Liver (tissue), 9 donors: ENCODE measurements around the gene NADK. TPM values are rescaled to one million over a fixed set of nuclear protein-coding genes. Genes with fewer than 3 reads are reported as not detected.
A peak's percentile ranks its signal among the peaks of the same experiment; 100 is the strongest.

Source experiments
- DNase-seq: peaks from one replicate; pipeline ENCODE4 v3.0.0-alpha.2; 2017; ENCODE audit warnings: low spot score
- H3K27ac ChIP-seq, 2 donors: one replicate each; pipeline ENCODE4 v1.7.0; 2013; ENCODE audit warnings: inconsistent platforms in 2 of 2, low read length in 2 of 2, control low read depth in 1 of 2, low read depth in 1 of 2, mild to moderate bottlenecking in 1 of 2
- H3K27me3 ChIP-seq, 4 donors: one replicate each; pipeline versions ENCODE4 v1.6.1 to v1.7.0; 2013; ENCODE audit warnings: low read length in 3 of 4, inconsistent platforms in 1 of 4, mild to moderate bottlenecking in 1 of 4, moderate library complexity in 1 of 4; ENCODE audit not compliant: control insufficient read depth in 4 of 4, insufficient read depth in 4 of 4
- H3K36me3 ChIP-seq, 4 donors: one replicate each; pipeline versions ENCODE4 v1.6.1 to v1.7.0; 2013; ENCODE audit warnings: low read length in 3 of 4, mild to moderate bottlenecking in 3 of 4, low read depth in 1 of 4, moderate library complexity in 1 of 4; ENCODE audit not compliant: control insufficient read depth in 4 of 4, insufficient read depth in 3 of 4
- H3K4me1 ChIP-seq, 4 donors: one replicate each; pipeline versions ENCODE4 v1.6.1 to v1.7.0; 2013; ENCODE audit warnings: low read length in 3 of 4, mild to moderate bottlenecking in 3 of 4, moderate library complexity in 1 of 4; ENCODE audit not compliant: control insufficient read depth in 4 of 4, insufficient read depth in 4 of 4
- H3K4me3 ChIP-seq, 3 donors: one replicate each; pipeline versions ENCODE4 v1.6.1 to v1.7.0; 2013; ENCODE audit warnings: low read length in 3 of 3, control low read depth in 1 of 3, low read depth in 1 of 3, mild to moderate bottlenecking in 1 of 3
- H3K9ac ChIP-seq, 2 donors: one replicate each; pipeline ENCODE4 v1.7.0; 2013; ENCODE audit warnings: low read length in 2 of 2, mild to moderate bottlenecking in 2 of 2, moderate library complexity in 2 of 2, control low read depth in 1 of 2, low read depth in 1 of 2
- H3K9me3 ChIP-seq, 4 donors: one replicate each; pipeline versions ENCODE4 v1.6.1 to v1.7.0; 2013; ENCODE audit warnings: low read length in 3 of 4; ENCODE audit not compliant: control insufficient read depth in 4 of 4
- ATF3 ChIP-seq: IDR thresholded peaks from 2 replicates; pipeline ENCODE4 v1.6.1; 2016; ENCODE audit warnings: antibody characterized with exemption
- HNF4A ChIP-seq, 2 donors: conservative IDR thresholded peaks; 2 replicates each; pipeline ENCODE4 v1.6.1; 2016; ENCODE audit warnings: antibody characterized with exemption in 2 of 2, mild to moderate bottlenecking in 2 of 2
- JUND ChIP-seq, 2 donors: IDR thresholded peaks; 2 replicates each; pipeline ENCODE4 v1.6.1; 2016; ENCODE audit warnings: antibody characterized with exemption in 2 of 2
- NR2F2 ChIP-seq: IDR thresholded peaks from 2 replicates; pipeline ENCODE4 v1.6.1; 2016; ENCODE audit warnings: antibody characterized with exemption
- RXRA ChIP-seq, 2 donors: IDR thresholded peaks; 2 replicates each; pipeline ENCODE4 v1.6.1; 2017 to 2018; ENCODE audit warnings: antibody characterized with exemption in 2 of 2, mild to moderate bottlenecking in 1 of 2
- SP1 ChIP-seq: IDR thresholded peaks from 2 replicates; pipeline ENCODE4 v1.6.1; 2018; ENCODE audit warnings: antibody characterized with exemption, mild to moderate bottlenecking
- TAF1 ChIP-seq: conservative IDR thresholded peaks from 2 replicates; pipeline ENCODE4 v1.6.1; 2016; ENCODE audit warnings: antibody characterized with exemption, mild to moderate bottlenecking
- WGBS: extraction: QIAGEN DNeasy Blood & Tissue Kit; methylation state at CpG from one replicate; pipeline ENCODE4 v1.1.7; 2013; 5-methylcytosine and 5-hydroxymethylcytosine counted together
- polyA plus RNA-seq, 2 donors: library from polyadenylated mRNA; stranded (reverse) in 1 of 2; unstranded in 1 of 2; fragments of 200-250 nt in 1 of 2; fragments of >200 nt in 1 of 2; fragmentation: Nextera tagmentation in 1 of 2; extraction: Ambion mirVana in 1 of 2; gene quantifications; one replicate each; pipeline versions ENCODE4 v1.2.1 to v1.2.3, GENCODE V29; 2013 to 2015
- total RNA-seq, 2 donors: library from RNA; depleted of rRNA; stranded (reverse); fragments of >200 nt; gene quantifications; one replicate each; pipeline ENCODE4 v1.2.3, GENCODE V29; 2014
- TF ChIP-seq, protein P1 (sequence below): fragments of 150-350 bp; IDR thresholded peaks from 2 replicates; pipeline ENCODE4 v1.5.1; 2017; ENCODE audit warnings: improper control_type of control experiment, low read depth, low read length; ENCODE audit not compliant: missing input control
- TF ChIP-seq, protein P2 (sequence below): IDR thresholded peaks from 2 replicates; pipeline ENCODE4 v1.6.1; 2016; ENCODE audit warnings: antibody characterized with exemption
- TF ChIP-seq, protein P3 (sequence below): IDR thresholded peaks from 2 replicates; pipeline ENCODE4 v1.6.1; 2016; ENCODE audit warnings: antibody characterized with exemption
- TF ChIP-seq, protein P4 (sequence below): IDR thresholded peaks from 2 replicates; pipeline ENCODE4 v1.6.1; 2016; ENCODE audit warnings: antibody characterized with exemption, mild to moderate bottlenecking
- donor health status: healthy.
- donor health status: healthy.
- donor health status: healthy.
- donor health status: healthy.
- donor health status: healthy.

NADK gene
- total and polyA plus RNA-seq, 4 donors, result 39.2 to 105 (median 83.6) TPM

- TF ChIP-seq, protein P1, sequence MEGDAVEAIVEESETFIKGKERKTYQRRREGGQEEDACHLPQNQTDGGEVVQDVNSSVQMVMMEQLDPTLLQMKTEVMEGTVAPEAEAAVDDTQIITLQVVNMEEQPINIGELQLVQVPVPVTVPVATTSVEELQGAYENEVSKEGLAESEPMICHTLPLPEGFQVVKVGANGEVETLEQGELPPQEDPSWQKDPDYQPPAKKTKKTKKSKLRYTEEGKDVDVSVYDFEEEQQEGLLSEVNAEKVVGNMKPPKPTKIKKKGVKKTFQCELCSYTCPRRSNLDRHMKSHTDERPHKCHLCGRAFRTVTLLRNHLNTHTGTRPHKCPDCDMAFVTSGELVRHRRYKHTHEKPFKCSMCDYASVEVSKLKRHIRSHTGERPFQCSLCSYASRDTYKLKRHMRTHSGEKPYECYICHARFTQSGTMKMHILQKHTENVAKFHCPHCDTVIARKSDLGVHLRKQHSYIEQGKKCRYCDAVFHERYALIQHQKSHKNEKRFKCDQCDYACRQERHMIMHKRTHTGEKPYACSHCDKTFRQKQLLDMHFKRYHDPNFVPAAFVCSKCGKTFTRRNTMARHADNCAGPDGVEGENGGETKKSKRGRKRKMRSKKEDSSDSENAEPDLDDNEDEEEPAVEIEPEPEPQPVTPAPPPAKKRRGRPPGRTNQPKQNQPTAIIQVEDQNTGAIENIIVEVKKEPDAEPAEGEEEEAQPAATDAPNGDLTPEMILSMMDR, result no peak
- TF ChIP-seq, protein P2, sequence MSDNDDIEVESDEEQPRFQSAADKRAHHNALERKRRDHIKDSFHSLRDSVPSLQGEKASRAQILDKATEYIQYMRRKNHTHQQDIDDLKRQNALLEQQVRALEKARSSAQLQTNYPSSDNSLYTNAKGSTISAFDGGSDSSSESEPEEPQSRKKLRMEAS, result no peak
Measured at GRCh38 chr1:1754051-1754815, 24.0 kb downstream of the NADK start (continued).

DNA sequence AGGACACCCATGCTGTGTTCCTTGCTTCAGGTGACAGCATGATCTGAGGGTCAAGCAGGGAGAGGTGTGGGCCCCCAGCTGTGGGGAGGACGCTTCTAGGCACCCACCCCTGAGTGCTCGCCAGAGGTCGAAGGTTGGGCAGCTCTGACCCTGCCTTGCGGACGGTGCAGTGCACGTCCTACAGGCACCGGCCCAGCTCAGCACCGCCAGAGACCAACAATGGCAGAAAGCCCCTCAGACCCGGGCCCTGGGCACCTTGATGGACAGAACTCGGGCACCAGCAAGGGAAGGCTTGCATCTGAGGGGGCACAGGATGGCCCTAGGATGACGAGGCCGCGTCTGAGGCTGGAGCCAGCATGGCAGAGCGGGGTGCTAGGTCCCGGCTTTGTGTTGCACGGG is 24.7 kb downstream of the NADK start:
- Histone ChIP-seq H3K9ac (no peak overlapping the region), H3K4me1 (peaks cover 4 to 26% (median 15%) of the 10 kb centered on the region in 4 donors), H3K27ac (peak overlapping the region; percentile 47 to 55), H3K36me3 (peaks cover 7 to 36% (median 12%) of the 10 kb centered on the region in 4 donors), H3K4me3 (no peak overlapping the region), H3K27me3 (no peaks in the 10 kb centered on the region), H3K9me3 (no peaks in the 10 kb centered on the region)
- no peak for DNase-seq
- TF ChIP-seq, protein P3, sequence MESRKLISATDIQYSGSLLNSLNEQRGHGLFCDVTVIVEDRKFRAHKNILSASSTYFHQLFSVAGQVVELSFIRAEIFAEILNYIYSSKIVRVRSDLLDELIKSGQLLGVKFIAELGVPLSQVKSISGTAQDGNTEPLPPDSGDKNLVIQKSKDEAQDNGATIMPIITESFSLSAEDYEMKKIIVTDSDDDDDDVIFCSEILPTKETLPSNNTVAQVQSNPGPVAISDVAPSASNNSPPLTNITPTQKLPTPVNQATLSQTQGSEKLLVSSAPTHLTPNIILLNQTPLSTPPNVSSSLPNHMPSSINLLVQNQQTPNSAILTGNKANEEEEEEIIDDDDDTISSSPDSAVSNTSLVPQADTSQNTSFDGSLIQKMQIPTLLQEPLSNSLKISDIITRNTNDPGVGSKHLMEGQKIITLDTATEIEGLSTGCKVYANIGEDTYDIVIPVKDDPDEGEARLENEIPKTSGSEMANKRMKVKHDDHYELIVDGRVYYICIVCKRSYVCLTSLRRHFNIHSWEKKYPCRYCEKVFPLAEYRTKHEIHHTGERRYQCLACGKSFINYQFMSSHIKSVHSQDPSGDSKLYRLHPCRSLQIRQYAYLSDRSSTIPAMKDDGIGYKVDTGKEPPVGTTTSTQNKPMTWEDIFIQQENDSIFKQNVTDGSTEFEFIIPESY, result no peak
- TF ChIP-seq SP1 (no peak), NR2F2 (no peak), TAF1 (no peak), JUND (IDR thresholded peaks at IDR 0.05) (no peak), ATF3 (no peak), HNF4A (conservative IDR thresholded peaks at IDR 0.05) (peak in 1 of 2 donors; percentile 0), RXRA (IDR thresholded peaks at IDR 0.05) (peak in 1 of 2 donors; percentile 14)
- TF ChIP-seq, protein P4, sequence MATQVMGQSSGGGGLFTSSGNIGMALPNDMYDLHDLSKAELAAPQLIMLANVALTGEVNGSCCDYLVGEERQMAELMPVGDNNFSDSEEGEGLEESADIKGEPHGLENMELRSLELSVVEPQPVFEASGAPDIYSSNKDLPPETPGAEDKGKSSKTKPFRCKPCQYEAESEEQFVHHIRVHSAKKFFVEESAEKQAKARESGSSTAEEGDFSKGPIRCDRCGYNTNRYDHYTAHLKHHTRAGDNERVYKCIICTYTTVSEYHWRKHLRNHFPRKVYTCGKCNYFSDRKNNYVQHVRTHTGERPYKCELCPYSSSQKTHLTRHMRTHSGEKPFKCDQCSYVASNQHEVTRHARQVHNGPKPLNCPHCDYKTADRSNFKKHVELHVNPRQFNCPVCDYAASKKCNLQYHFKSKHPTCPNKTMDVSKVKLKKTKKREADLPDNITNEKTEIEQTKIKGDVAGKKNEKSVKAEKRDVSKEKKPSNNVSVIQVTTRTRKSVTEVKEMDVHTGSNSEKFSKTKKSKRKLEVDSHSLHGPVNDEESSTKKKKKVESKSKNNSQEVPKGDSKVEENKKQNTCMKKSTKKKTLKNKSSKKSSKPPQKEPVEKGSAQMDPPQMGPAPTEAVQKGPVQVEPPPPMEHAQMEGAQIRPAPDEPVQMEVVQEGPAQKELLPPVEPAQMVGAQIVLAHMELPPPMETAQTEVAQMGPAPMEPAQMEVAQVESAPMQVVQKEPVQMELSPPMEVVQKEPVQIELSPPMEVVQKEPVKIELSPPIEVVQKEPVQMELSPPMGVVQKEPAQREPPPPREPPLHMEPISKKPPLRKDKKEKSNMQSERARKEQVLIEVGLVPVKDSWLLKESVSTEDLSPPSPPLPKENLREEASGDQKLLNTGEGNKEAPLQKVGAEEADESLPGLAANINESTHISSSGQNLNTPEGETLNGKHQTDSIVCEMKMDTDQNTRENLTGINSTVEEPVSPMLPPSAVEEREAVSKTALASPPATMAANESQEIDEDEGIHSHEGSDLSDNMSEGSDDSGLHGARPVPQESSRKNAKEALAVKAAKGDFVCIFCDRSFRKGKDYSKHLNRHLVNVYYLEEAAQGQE, result no peak
- TF ChIP-seq, protein P2, result no peak
- WGBS, result 56% methylated on average over 16 of the region's 16 CpGs
